CD14-positive monocyte (primary cell): Measurements from ENCODE around the gene ITIH1. TPM values are rescaled to one million over a fixed set of nuclear protein-coding genes. Genes with fewer than 3 reads are reported as not detected.

Experiments used
- DNase-seq, 3 donors: peaks; one replicate each; pipeline ENCODE4 v3.0.0-alpha.2; 2011 to 2022
- H2AFZ ChIP-seq: 2 replicates; pipeline ENCODE4 v1.6.0; 2012; ENCODE audit warnings: mild to moderate bottlenecking, low read depth, low read length, inconsistent platforms; ENCODE audit not compliant: insufficient read depth, poor library complexity, severe bottlenecking
- H3K27ac ChIP-seq, 2 donors: 1 replicate in 1 of 2; 2 replicates in 1 of 2; pipeline ENCODE4 v1.5.1; 2012 to 2013; ENCODE audit warnings: low read length in 2 of 2, control low read depth in 1 of 2, inconsistent platforms in 1 of 2, low read depth in 1 of 2, mild to moderate bottlenecking in 1 of 2
- H3K27me3 ChIP-seq, 2 donors: one replicate each; pipeline versions ENCODE4 v1.6.0 to v1.6.1; 2011 to 2013; ENCODE audit warnings: low read length in 2 of 2; ENCODE audit not compliant: control insufficient read depth in 2 of 2, insufficient read depth in 2 of 2
- H3K36me3 ChIP-seq, 2 donors: replicated peaks in 1 of 2; 1 replicate in 1 of 2; 2 replicates in 1 of 2; pipeline versions ENCODE4 v1.5.1 to v1.6.1; 2012 to 2013; ENCODE audit warnings: low read length in 2 of 2, control low read depth in 1 of 2, inconsistent platforms in 1 of 2, mild to moderate bottlenecking in 1 of 2; ENCODE audit not compliant: insufficient read depth in 2 of 2, control insufficient read depth in 1 of 2
- H3K4me1 ChIP-seq, 2 donors: 1 replicate in 1 of 2; 2 replicates in 1 of 2; pipeline versions ENCODE4 v1.5.1 to v1.6.1; 2012 to 2013; ENCODE audit warnings: low read length in 2 of 2, control low read depth in 1 of 2, inconsistent platforms in 1 of 2, mild to moderate bottlenecking in 1 of 2, moderate library complexity in 1 of 2; ENCODE audit not compliant: insufficient read depth in 2 of 2, control insufficient read depth in 1 of 2
- H3K4me2 ChIP-seq: replicated peaks from 2 replicates; pipeline ENCODE3; 2012; ENCODE audit warnings: low read length, moderate library complexity, mild to moderate bottlenecking; ENCODE audit not compliant: poor library complexity, severe bottlenecking; ENCODE audit errors: extremely low read depth
- H3K4me3 ChIP-seq, 3 experiments: fragments of 200-600 bp in 1 of 3; sonication (generic) in 1 of 3; replicated peaks in 1 of 3; 1 replicate in 2 of 3; 2 replicates in 1 of 3; pipeline ENCODE4 v1.5.1; 2011 to 2013; ENCODE audit warnings: low read length in 3 of 3, mild to moderate bottlenecking in 3 of 3, control low read depth in 2 of 3, low read depth in 2 of 3, inconsistent platforms in 1 of 3, moderate library complexity in 1 of 3
- H3K79me2 ChIP-seq: 2 replicates; pipeline ENCODE4 v1.6.0; 2012; ENCODE audit warnings: mild to moderate bottlenecking, control low read depth, inconsistent platforms, low read length, moderate library complexity; ENCODE audit not compliant: insufficient read depth
- H3K9ac ChIP-seq: 2 replicates; pipeline ENCODE4 v1.6.0; 2017; ENCODE audit warnings: low read length, mild to moderate bottlenecking; ENCODE audit not compliant: insufficient read depth, poor library complexity, severe bottlenecking
- H3K9me3 ChIP-seq, 2 donors: replicated peaks in 1 of 2; 1 replicate in 1 of 2; 2 replicates in 1 of 2; pipeline versions ENCODE4 v1.5.1 to v1.6.1; 2012 to 2013; ENCODE audit warnings: low read length in 2 of 2, control low read depth in 1 of 2; ENCODE audit not compliant: control insufficient read depth in 1 of 2, insufficient read depth in 1 of 2
- H4K20me1 ChIP-seq: 2 replicates; pipeline ENCODE4 v1.6.0; 2012; ENCODE audit warnings: mild to moderate bottlenecking, low read length, control low read depth, moderate library complexity; ENCODE audit not compliant: insufficient read depth
- H3K27ac Mint-ChIP-seq, 7 donors: one replicate each; pipeline ENCODE4 v1.8.0; 2020; ENCODE audit warnings: mild to moderate bottlenecking in 7 of 7, mixed read lengths in 7 of 7, moderate library complexity in 6 of 7, inconsistent platforms in 2 of 7
- H3K27me3 Mint-ChIP-seq, 3 donors: one replicate each; pipeline ENCODE4 v1.8.0; 2021 to 2022; ENCODE audit warnings: low read depth in 3 of 3, mild to moderate bottlenecking in 3 of 3, mixed read lengths in 3 of 3, moderate library complexity in 3 of 3, inconsistent platforms in 1 of 3
- H3K36me3 Mint-ChIP-seq, 2 donors: one replicate each; pipeline ENCODE4 v1.8.0; 2020; ENCODE audit warnings: mixed read lengths in 2 of 2, inconsistent platforms in 1 of 2, mild to moderate bottlenecking in 1 of 2
- H3K4me1 Mint-ChIP-seq: one replicate; pipeline ENCODE4 v1.8.0; 2020; ENCODE audit warnings: mild to moderate bottlenecking, mixed read lengths
- H3K4me3 Mint-ChIP-seq, 2 donors: one replicate each; pipeline ENCODE4 v1.8.0; 2020; ENCODE audit warnings: mild to moderate bottlenecking in 2 of 2, mixed read lengths in 2 of 2, moderate library complexity in 1 of 2
- H3K9me3 Mint-ChIP-seq, 7 donors: one replicate each; pipeline ENCODE4 v1.8.0; 2020 to 2022; ENCODE audit warnings: mixed read lengths in 7 of 7, mild to moderate bottlenecking in 6 of 7, moderate library complexity in 6 of 7, inconsistent platforms in 2 of 7
- WGBS: methylation state at CpG from one replicate; pipeline ENCODE4 v1.1.5; 2013; ENCODE audit warnings: missing lambda C conversion rate; ENCODE audit not compliant: insufficient coverage; 5-methylcytosine and 5-hydroxymethylcytosine counted together
- intact Hi-C, 2 donors: fragments of 100-400 bp; cut with micrococcal nuclease; formaldehyde crosslinking; loops; one replicate each; pipeline versions ENCODE4 v1.15.0 to v1.15.1; 2023
- polyA plus RNA-seq, 3 donors: library from polyadenylated mRNA; depleted of rRNA in 1 of 3; unstranded in 2 of 3; stranded (reverse) in 1 of 3; fragments of 300-500 nt in 2 of 3; fragments of >200 nt in 1 of 3; fragmentation: Illumina TruSeq in 2 of 3; gene quantifications; 1 replicate in 2 of 3; 2 replicates in 1 of 3; pipeline ENCODE4 v1.2.3, GENCODE V29; 2012 to 2021
- TF ChIP-seq, protein P1 (sequence below): fragments of 200-600 bp; IDR thresholded peaks from one replicate; pipeline ENCODE4 v1.8.0; 2022; ENCODE audit warnings: antibody characterized with exemption, mild to moderate bottlenecking

Gene ITIH1
- polyA plus RNA-seq, 3 donors = 0.75 to 4.4 (median 1.3) TPM

DNA sequence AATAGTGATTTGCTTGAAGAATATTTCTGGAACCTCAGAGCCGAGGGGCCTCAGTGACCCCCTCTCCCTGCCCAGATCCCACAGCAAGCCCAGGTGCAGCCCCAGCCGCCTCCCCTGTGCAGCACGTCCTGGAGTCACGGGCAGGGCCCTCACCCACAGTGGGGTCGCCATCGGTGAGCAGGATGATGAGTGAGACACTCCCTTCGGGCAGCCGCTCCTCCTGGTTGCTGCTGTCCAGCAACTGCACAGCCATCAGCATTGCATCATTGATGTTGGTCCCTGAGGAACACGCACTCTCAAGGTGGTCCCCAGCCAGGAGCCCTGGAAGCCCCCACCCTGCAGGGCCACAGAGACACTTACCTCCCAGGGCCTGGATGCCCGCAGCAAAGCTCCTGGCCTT is 46.6 kb downstream of the ITIH1 start:
- H4K20me1 ChIP-seq = no peaks in the 10 kb centered on the region
- no peaks in the 10 kb centered on the region for H3K79me2 ChIP-seq
- no peaks in the 10 kb centered on the region for H3K4me1 Mint-ChIP-seq
- H3K4me2 ChIP-seq = no peak overlapping the region
- TF ChIP-seq, protein P1, sequence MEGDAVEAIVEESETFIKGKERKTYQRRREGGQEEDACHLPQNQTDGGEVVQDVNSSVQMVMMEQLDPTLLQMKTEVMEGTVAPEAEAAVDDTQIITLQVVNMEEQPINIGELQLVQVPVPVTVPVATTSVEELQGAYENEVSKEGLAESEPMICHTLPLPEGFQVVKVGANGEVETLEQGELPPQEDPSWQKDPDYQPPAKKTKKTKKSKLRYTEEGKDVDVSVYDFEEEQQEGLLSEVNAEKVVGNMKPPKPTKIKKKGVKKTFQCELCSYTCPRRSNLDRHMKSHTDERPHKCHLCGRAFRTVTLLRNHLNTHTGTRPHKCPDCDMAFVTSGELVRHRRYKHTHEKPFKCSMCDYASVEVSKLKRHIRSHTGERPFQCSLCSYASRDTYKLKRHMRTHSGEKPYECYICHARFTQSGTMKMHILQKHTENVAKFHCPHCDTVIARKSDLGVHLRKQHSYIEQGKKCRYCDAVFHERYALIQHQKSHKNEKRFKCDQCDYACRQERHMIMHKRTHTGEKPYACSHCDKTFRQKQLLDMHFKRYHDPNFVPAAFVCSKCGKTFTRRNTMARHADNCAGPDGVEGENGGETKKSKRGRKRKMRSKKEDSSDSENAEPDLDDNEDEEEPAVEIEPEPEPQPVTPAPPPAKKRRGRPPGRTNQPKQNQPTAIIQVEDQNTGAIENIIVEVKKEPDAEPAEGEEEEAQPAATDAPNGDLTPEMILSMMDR = no peak
- no peaks in the 10 kb centered on the region for H3K9me3 Mint-ChIP-seq
- DNase-seq = no peak
- H2AFZ ChIP-seq = no peak overlapping the region
- H3K4me3 Mint-ChIP-seq = no peak overlapping the region
- no peaks in the 10 kb centered on the region for H3K4me1 ChIP-seq
- H3K27ac ChIP-seq = no peak overlapping the region
- H3K4me3 ChIP-seq = no peak overlapping the region
- H3K27ac Mint-ChIP-seq = no peak overlapping the region
- peaks cover 9 to 27% of the 10 kb centered on the region in 2 donors for H3K36me3 Mint-ChIP-seq
- peaks cover 0 to 3% (median 2%) of the 10 kb centered on the region in 3 donors for H3K27me3 Mint-ChIP-seq
- no peaks in the 10 kb centered on the region for H3K27me3 ChIP-seq
- H3K9me3 ChIP-seq = no peaks in the 10 kb centered on the region
- 98% methylated on average over 9 of the region's 10 CpGs for WGBS
- intact Hi-C loops = loop anchor here in 1 of 2 donors (5.0 kb wide), 1 partner anchor 82 kb away; no protein-coding TSS in a partner anchor
- no peak overlapping the region for H3K9ac ChIP-seq
- peaks cover 5 to 26% of the 10 kb centered on the region in 2 donors for H3K36me3 ChIP-seq

DNA sequence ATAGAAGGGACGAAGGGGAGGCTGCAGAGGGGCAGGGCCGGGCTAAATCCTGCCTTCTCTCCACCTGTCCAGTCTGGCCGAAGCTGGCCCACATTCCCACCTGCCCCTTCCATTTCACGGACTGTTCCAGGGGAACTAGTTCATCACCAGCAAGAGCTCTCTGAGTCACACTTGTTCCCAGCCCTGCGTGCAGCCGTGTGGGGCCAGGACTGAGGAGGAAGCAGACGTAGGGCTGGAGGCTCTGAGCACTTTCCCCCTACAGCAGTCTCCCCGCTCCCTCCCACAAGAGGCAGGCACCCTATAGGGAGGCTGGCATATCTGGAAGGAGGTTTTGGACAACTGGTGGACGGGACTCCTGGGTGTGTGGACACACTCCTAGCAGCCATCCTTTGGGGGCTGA is 50.0 kb downstream of the ITIH1 start:
- intact Hi-C loops = no loop called here
- TF ChIP-seq, protein P1 = no peak

More for the DNA sequence above, 50.0 kb downstream of the ITIH1 start:
- no peaks in the 10 kb centered on the region for H3K79me2 ChIP-seq
- H3K4me2 ChIP-seq = no peak overlapping the region
- peaks cover 8 to 21% of the 10 kb centered on the region in 2 donors for H3K36me3 Mint-ChIP-seq
- no peak overlapping the region for H2AFZ ChIP-seq
- peaks cover 0 to 6% (median 0%) of the 10 kb centered on the region in 3 donors for H3K27me3 Mint-ChIP-seq
- peaks cover 5 to 17% of the 10 kb centered on the region in 2 donors for H3K36me3 ChIP-seq
- peaks cover 8% of the 10 kb centered on the region for H3K4me1 Mint-ChIP-seq
- H3K9me3 ChIP-seq = no peaks in the 10 kb centered on the region
- DNase-seq = no peak
- H3K27ac ChIP-seq = no peak overlapping the region
- no peak overlapping the region for H3K9ac ChIP-seq
- H3K9me3 Mint-ChIP-seq = no peaks in the 10 kb centered on the region
- H3K4me3 ChIP-seq = no peak overlapping the region
- no peak overlapping the region for H3K4me3 Mint-ChIP-seq
- H3K4me1 ChIP-seq = no peaks in the 10 kb centered on the region
- WGBS = 100% methylated on average over 4 of the region's 9 CpGs
- no peaks in the 10 kb centered on the region for H4K20me1 ChIP-seq
- H3K27me3 ChIP-seq = no peaks in the 10 kb centered on the region
- H3K27ac Mint-ChIP-seq = no peak overlapping the region
